Right lobe of liver (tissue), 4 donors: ENCODE measurements around the gene MICOS13.

Source experiments
- POLR2A ChIP-seq: fragments of 450-650 bp; IDR thresholded peaks from one replicate; pipeline ENCODE4 v1.6.1; 2017; ENCODE audit warnings: antibody characterized with exemption, mild to moderate bottlenecking
- TF ChIP-seq, protein P1 (sequence below), 4 donors: fragments of 200-600 bp in 3 of 4; fragments of 450-650 bp in 1 of 4; IDR thresholded peaks; one replicate each; pipeline versions ENCODE4 v1.5.1 to v1.8.0; 2016 to 2022; ENCODE audit warnings: antibody characterized with exemption in 4 of 4, mild to moderate bottlenecking in 2 of 4
- donor health status: DM: no; HTN: no; CAD: no.
- donor health status: DM: no; HTN: no; CAD: no.
- donor health status: DM: no; HTN: yes; CAD: no.

DNA sequence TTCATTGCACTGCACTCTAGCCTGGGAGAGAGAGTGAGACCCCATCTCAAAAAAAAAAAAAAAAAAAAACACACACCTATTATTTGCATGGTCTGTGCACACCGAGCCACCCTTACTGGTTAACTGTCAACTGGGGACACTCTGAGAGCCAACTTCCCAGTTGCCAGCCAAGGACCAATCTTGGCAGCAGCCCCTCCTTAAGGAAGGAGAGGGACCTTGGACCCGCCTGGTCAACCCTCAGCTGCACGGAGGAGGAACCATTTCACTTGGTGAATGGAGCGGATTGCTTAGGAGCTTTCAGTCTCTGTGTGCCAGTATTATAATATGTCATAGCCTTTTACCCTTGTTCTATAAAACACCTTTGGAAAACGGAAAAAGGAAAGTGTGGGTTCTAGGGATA lies 24.9 kb downstream of the MICOS13 start:
- TF ChIP-seq, protein P1, sequence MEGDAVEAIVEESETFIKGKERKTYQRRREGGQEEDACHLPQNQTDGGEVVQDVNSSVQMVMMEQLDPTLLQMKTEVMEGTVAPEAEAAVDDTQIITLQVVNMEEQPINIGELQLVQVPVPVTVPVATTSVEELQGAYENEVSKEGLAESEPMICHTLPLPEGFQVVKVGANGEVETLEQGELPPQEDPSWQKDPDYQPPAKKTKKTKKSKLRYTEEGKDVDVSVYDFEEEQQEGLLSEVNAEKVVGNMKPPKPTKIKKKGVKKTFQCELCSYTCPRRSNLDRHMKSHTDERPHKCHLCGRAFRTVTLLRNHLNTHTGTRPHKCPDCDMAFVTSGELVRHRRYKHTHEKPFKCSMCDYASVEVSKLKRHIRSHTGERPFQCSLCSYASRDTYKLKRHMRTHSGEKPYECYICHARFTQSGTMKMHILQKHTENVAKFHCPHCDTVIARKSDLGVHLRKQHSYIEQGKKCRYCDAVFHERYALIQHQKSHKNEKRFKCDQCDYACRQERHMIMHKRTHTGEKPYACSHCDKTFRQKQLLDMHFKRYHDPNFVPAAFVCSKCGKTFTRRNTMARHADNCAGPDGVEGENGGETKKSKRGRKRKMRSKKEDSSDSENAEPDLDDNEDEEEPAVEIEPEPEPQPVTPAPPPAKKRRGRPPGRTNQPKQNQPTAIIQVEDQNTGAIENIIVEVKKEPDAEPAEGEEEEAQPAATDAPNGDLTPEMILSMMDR (IDR thresholded peaks at IDR 0.05) = no peak
- no peak for TF ChIP-seq POLR2A
